ENCODE results near the gene FCRL2. TPM values are rescaled to one million over a fixed set of nuclear protein-coding genes. Genes with fewer than 3 reads are reported as not detected.

Gene FCRL2
- total RNA-seq, 1 donor from 2014 or later = 0.56 TPM

Other genes starting within 250 kb of the FCRL2 start
- gene FCRL5, start 224.6 kb downstream of the FCRL2 start, total RNA-seq = 0.72 TPM
- 0.04 TPM for gene FCRL4, start 179.0 kb downstream of the FCRL2 start, total RNA-seq
- gene FCRL3, start 76.4 kb downstream of the FCRL2 start, total RNA-seq = 0.20 TPM
- 1.2 TPM for gene FCRL1, start 43.0 kb upstream of the FCRL2 start, total RNA-seq
- gene CD5L, start 64.7 kb upstream of the FCRL2 start, total RNA-seq = not detected
- gene KIRREL1, start 216.5 kb upstream of the FCRL2 start, total RNA-seq = 9.9 TPM